Karpas-422 (cell line): ENCODE measurements around the gene DGKB. TPM values are rescaled to one million over a fixed set of nuclear protein-coding genes. Genes with fewer than 3 reads are reported as not detected.
A peak's percentile ranks its signal among the peaks of the same experiment; 100 is the strongest.

ENCODE experiments used
- DNase-seq: peaks from one replicate; pipeline ENCODE4 v3.0.0-alpha.2; 2015
- H2AFZ ChIP-seq: fragments of 200-600 bp; sonication (generic); 2 replicates; pipeline ENCODE4 v1.6.1; 2014; ENCODE audit warnings: antibody characterized with exemption, low read length, mixed read lengths
- H3K27ac ChIP-seq: fragments of 200-600 bp; sonication (generic); 2 replicates; pipeline ENCODE4 v1.5.1; 2014; ENCODE audit warnings: mild to moderate bottlenecking, low read length, moderate library complexity
- H3K27me3 ChIP-seq: fragments of 200-600 bp; sonication (generic); 2 replicates; pipeline ENCODE4 v1.6.1; 2014; ENCODE audit warnings: low read length, mixed read lengths
- H3K36me3 ChIP-seq: fragments of 200-600 bp; sonication (generic); 2 replicates; pipeline ENCODE4 v1.6.1; 2014; ENCODE audit warnings: low read length, mixed read lengths; ENCODE audit not compliant: insufficient read depth
- H3K4me1 ChIP-seq: fragments of 200-600 bp; sonication (generic); 2 replicates; pipeline ENCODE4 v1.6.1; 2014; ENCODE audit warnings: mild to moderate bottlenecking, low read length, mixed read lengths
- H3K4me2 ChIP-seq: fragments of 200-600 bp; sonication (generic); 2 replicates; pipeline ENCODE4 v1.6.1; 2014; ENCODE audit warnings: low read length, low read depth, mild to moderate bottlenecking; ENCODE audit not compliant: poor library complexity, severe bottlenecking
- H3K4me3 ChIP-seq: fragments of 200-600 bp; sonication (generic); 2 replicates; pipeline ENCODE4 v1.5.1; 2014; ENCODE audit warnings: mild to moderate bottlenecking, antibody characterized with exemption, low read length, mixed read lengths
- H3K79me2 ChIP-seq: fragments of 200-600 bp; sonication (generic); 2 replicates; pipeline ENCODE4 v1.6.1; 2014; ENCODE audit warnings: mild to moderate bottlenecking, low read length, mixed read lengths
- H3K9ac ChIP-seq: fragments of 200-600 bp; sonication (generic); 2 replicates; pipeline ENCODE4 v1.6.0; 2014; ENCODE audit warnings: low read length
- H3K9me2 ChIP-seq: fragments of 200-600 bp; sonication (generic), shearing (Covaris generic); replicated peaks from 2 replicates; pipeline ENCODE4 v1.6.0; 2014; ENCODE audit warnings: mild to moderate bottlenecking, low read length, moderate library complexity; ENCODE audit not compliant: insufficient read depth
- H3K9me3 ChIP-seq: fragments of 300-700, 200-600 bp; sonication (generic); 2 replicates; pipeline ENCODE4 v1.6.1; 2014; ENCODE audit warnings: low read length, mixed read lengths
- H4K20me1 ChIP-seq: fragments of 200-600 bp; sonication (generic); 2 replicates; pipeline ENCODE4 v1.6.1; 2014; ENCODE audit warnings: mild to moderate bottlenecking, antibody characterized with exemption, low read length, low read depth; ENCODE audit not compliant: insufficient read depth
- total RNA-seq: library from RNA; depleted of rRNA; stranded (reverse); fragments of >200 nt; shearing (Covaris generic); gene quantifications from 2 replicates; pipeline ENCODE4 v1.2.3, GENCODE V29; 2014; ENCODE audit warnings: low replicate concordance

DGKB gene
- total RNA-seq, 1 experiment from 2014 or later = not detected

GRCh38 chr7:14690486-14690885, 212.1 kb downstream of the DGKB start:
- Histone ChIP-seq H3K4me3 (no peak overlapping the region), H3K27ac (no peak overlapping the region), H3K9me2 (no peaks in the 10 kb centered on the region), H3K79me2 (no peaks in the 10 kb centered on the region), H2AFZ (no peak overlapping the region), H3K4me1 (peaks cover 31% of the 10 kb centered on the region), H3K36me3 (no peaks in the 10 kb centered on the region), H3K27me3 (no peaks in the 10 kb centered on the region), H3K9me3 (no peaks in the 10 kb centered on the region), H4K20me1 (no peaks in the 10 kb centered on the region), H3K9ac (no peak overlapping the region), H3K4me2 (peak overlapping the region; percentile 45)
- DNase-seq = no peak

- H3K9me3 ChIP-seq = no peaks in the 10 kb centered on the region
- H3K27ac ChIP-seq = no peak overlapping the region
- H3K4me2 ChIP-seq = peak overlapping the region; percentile 45
- no peak overlapping the region for H2AFZ ChIP-seq
- H4K20me1 ChIP-seq = no peaks in the 10 kb centered on the region
- H3K36me3 ChIP-seq = no peaks in the 10 kb centered on the region
- H3K79me2 ChIP-seq = no peaks in the 10 kb centered on the region
- H3K4me1 ChIP-seq = peaks cover 31% of the 10 kb centered on the region
- no peaks in the 10 kb centered on the region for H3K27me3 ChIP-seq
- no peak for DNase-seq
- no peak overlapping the region for H3K9ac ChIP-seq
- no peaks in the 10 kb centered on the region for H3K9me2 ChIP-seq
- no peak overlapping the region for H3K4me3 ChIP-seq
These were observed 212.5 kb downstream of the DGKB start for GRCh38 chr7:14690075-14690474.

- no peaks in the 10 kb centered on the region for H3K9me2 ChIP-seq
- H2AFZ ChIP-seq = no peak overlapping the region
- no peak overlapping the region for H3K4me3 ChIP-seq
- H3K9me3 ChIP-seq = no peaks in the 10 kb centered on the region
- no peak overlapping the region for H3K27ac ChIP-seq
- DNase-seq = no peak
- no peaks in the 10 kb centered on the region for H3K36me3 ChIP-seq
- H3K9ac ChIP-seq = no peak overlapping the region
- no peaks in the 10 kb centered on the region for H3K27me3 ChIP-seq
- no peaks in the 10 kb centered on the region for H4K20me1 ChIP-seq
- H3K4me1 ChIP-seq = peaks cover 31% of the 10 kb centered on the region
- no peaks in the 10 kb centered on the region for H3K79me2 ChIP-seq
- peak overlapping the region; percentile 13 for H3K4me2 ChIP-seq
These were observed 214.3 kb downstream of the DGKB start for GRCh38 chr7:14688208-14688607.

- peaks cover 31% of the 10 kb centered on the region for H3K4me1 ChIP-seq
- H3K27ac ChIP-seq = no peak overlapping the region
- no peaks in the 10 kb centered on the region for H3K9me2 ChIP-seq
- no peaks in the 10 kb centered on the region for H3K9me3 ChIP-seq
- no peak for DNase-seq
- no peak overlapping the region for H3K4me2 ChIP-seq
- no peak overlapping the region for H3K9ac ChIP-seq
- no peak overlapping the region for H3K4me3 ChIP-seq
- no peaks in the 10 kb centered on the region for H3K27me3 ChIP-seq
- H2AFZ ChIP-seq = no peak overlapping the region
- no peaks in the 10 kb centered on the region for H3K36me3 ChIP-seq
- no peaks in the 10 kb centered on the region for H4K20me1 ChIP-seq
- no peaks in the 10 kb centered on the region for H3K79me2 ChIP-seq
These were observed 214.8 kb downstream of the DGKB start for GRCh38 chr7:14687777-14688176.

- H2AFZ ChIP-seq = no peak overlapping the region
- no peak overlapping the region for H3K9ac ChIP-seq
- no peaks in the 10 kb centered on the region for H4K20me1 ChIP-seq
- no peak overlapping the region for H3K4me2 ChIP-seq
- no peaks in the 10 kb centered on the region for H3K36me3 ChIP-seq
- no peak overlapping the region for H3K4me3 ChIP-seq
- DNase-seq = peak; percentile 42
- no peak overlapping the region for H3K27ac ChIP-seq
- no peaks in the 10 kb centered on the region for H3K27me3 ChIP-seq
- H3K9me3 ChIP-seq = no peaks in the 10 kb centered on the region
- H3K9me2 ChIP-seq = no peaks in the 10 kb centered on the region
- H3K79me2 ChIP-seq = no peaks in the 10 kb centered on the region
- H3K4me1 ChIP-seq = peaks cover 31% of the 10 kb centered on the region
These were observed 215.3 kb downstream of the DGKB start for GRCh38 chr7:14687241-14687640.

GRCh38 chr7:14685167-14685566, 217.4 kb downstream of the DGKB start:
- Histone ChIP-seq H3K27me3 (no peaks in the 10 kb centered on the region), H3K9ac (no peak overlapping the region), H3K27ac (no peak overlapping the region), H4K20me1 (no peaks in the 10 kb centered on the region), H3K4me1 (peaks cover 17% of the 10 kb centered on the region), H2AFZ (no peak overlapping the region), H3K79me2 (no peaks in the 10 kb centered on the region), H3K9me3 (no peaks in the 10 kb centered on the region), H3K36me3 (no peaks in the 10 kb centered on the region), H3K4me2 (no peak overlapping the region), H3K4me3 (no peak overlapping the region), H3K9me2 (no peaks in the 10 kb centered on the region)
- no peak for DNase-seq

GRCh38 chr7:14682910-14683465, 219.6 kb downstream of the DGKB start:
- H3K4me3 ChIP-seq = no peak overlapping the region
- H3K4me1 ChIP-seq = peaks cover 10% of the 10 kb centered on the region
- no peak overlapping the region for H3K9ac ChIP-seq
- H2AFZ ChIP-seq = no peak overlapping the region
- no peaks in the 10 kb centered on the region for H3K9me3 ChIP-seq
- H4K20me1 ChIP-seq = no peaks in the 10 kb centered on the region
- no peak overlapping the region for H3K27ac ChIP-seq
- no peaks in the 10 kb centered on the region for H3K27me3 ChIP-seq
- no peak for DNase-seq
- H3K9me2 ChIP-seq = no peaks in the 10 kb centered on the region
- H3K4me2 ChIP-seq = no peak overlapping the region
- H3K79me2 ChIP-seq = no peaks in the 10 kb centered on the region
- no peaks in the 10 kb centered on the region for H3K36me3 ChIP-seq

- H3K79me2 ChIP-seq = no peaks in the 10 kb centered on the region
- H3K27me3 ChIP-seq = no peaks in the 10 kb centered on the region
- H3K4me3 ChIP-seq = no peak overlapping the region
- no peaks in the 10 kb centered on the region for H3K36me3 ChIP-seq
- no peak overlapping the region for H3K27ac ChIP-seq
- H3K4me1 ChIP-seq = no peaks in the 10 kb centered on the region
- no peak overlapping the region for H2AFZ ChIP-seq
- H3K9ac ChIP-seq = no peak overlapping the region
- DNase-seq = no peak
- H3K9me2 ChIP-seq = no peaks in the 10 kb centered on the region
- H3K4me2 ChIP-seq = no peak overlapping the region
- no peaks in the 10 kb centered on the region for H3K9me3 ChIP-seq
- H4K20me1 ChIP-seq = no peaks in the 10 kb centered on the region
These were observed 225.7 kb downstream of the DGKB start for GRCh38 chr7:14676896-14677295.

GRCh38 chr7:14673202-14673601, 229.3 kb downstream of the DGKB start:
- no peak for DNase-seq
- Histone ChIP-seq H3K79me2 (no peaks in the 10 kb centered on the region), H3K4me3 (no peak overlapping the region), H3K9ac (no peak overlapping the region), H3K9me2 (peaks cover 3% of the 10 kb centered on the region; the same call in 1 of the 2 replicates), H3K27ac (no peak overlapping the region), H4K20me1 (no peaks in the 10 kb centered on the region), H3K4me2 (no peak overlapping the region), H3K36me3 (no peaks in the 10 kb centered on the region), H3K4me1 (no peaks in the 10 kb centered on the region), H3K9me3 (no peaks in the 10 kb centered on the region), H2AFZ (no peak overlapping the region), H3K27me3 (no peaks in the 10 kb centered on the region)
